Fibroblast of skin of scalp (primary cell): Measurements from ENCODE around the gene SCGB3A2. TPM values are rescaled to one million over a fixed set of nuclear protein-coding genes. Genes with fewer than 3 reads are reported as not detected.

Experiments
- DNase-seq: peaks from one replicate; pipeline ENCODE4 v3.0.0-alpha.2; 2013
- polyA plus RNA-seq, 2 experiments: library from polyadenylated mRNA; unstranded; fragments of 120-200 nt; gene quantifications; one replicate each; pipeline ENCODE4 v1.2.1, GENCODE V29; 2013; ENCODE audit not compliant: insufficient read length in 2 of 2

SCGB3A2 gene
- polyA plus RNA-seq (2013, experiment 1 of 2; ENCODE audit: insufficient read length), result not detected
- not detected for polyA plus RNA-seq (2013, experiment 2 of 2; ENCODE audit: insufficient read length)

GRCh38 chr5:147878066-147878759 lies at the start of gene SCGB3A2:
SCGB3A2 (plus strand) TSS chr5:147878711; CDS start chr5:147878804, 93 bp downstream.
- DNase-seq, result no peak

DNA sequence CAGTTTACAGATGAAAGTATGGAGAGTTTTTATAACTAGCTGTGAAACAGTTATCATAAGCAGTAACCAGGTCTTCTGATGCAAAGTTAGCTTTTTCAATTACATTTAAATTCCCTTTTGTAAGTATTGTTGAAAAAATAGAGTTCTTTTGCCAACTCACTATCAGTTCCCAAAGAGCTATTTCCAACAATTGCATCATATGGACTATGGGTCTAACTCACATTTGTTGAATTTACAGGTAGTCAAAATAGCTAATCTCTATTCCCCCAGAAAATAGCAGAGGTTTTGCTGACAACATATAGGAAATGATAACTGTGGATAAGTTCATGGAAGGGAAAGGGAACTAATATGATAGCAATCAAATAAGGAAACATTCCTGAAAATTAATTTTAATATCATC lies 48.5 kb upstream of the SCGB3A2 start:
- DNase-seq, result no peak

DNA sequence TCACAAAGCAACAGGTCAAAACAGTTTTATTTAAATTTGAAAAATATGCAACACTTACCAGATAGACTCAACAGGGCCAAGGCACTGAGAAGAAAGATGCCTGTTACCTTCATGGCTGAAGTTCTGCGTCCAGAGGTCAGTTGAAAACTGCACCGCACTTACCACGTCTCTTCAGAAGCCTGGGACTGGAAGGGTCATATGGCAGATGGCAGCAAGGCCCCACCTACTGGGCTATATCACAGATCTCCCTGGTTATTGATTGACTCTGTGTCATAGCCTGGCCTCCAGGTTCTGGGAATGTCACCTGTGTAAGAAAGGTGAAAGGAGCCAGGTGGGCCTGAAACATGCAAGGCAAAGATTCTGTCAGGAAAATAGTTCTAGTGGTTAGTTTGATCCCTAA lies 47.0 kb upstream of the SCGB3A2 start, which contains the start of gene SPINK1:
TSS of gene SPINK1 (minus strand) at position 207 of the 400 bp plus-strand sequence. CDS start at position 113, 94 bp downstream.
- DNase-seq, result no peak

DNA sequence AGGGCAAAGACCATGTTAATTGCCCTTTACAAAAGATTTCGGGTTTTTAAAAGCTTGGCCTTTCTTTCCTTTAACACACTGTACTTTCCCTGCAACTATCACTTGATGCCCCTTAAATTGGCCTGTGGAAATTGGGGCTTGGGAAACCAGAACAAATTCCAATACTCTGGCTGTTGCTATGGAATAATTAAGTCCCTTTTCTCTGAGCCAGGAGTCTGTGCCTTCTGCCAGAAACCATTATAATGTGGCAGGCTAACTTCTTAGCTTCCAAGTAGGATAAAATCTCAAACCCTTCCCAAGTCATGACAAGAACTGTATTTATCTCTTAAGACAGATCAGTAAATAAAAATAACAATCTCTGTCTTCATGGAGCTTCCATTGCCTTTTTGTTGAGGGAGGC lies 46.0 kb upstream of the SCGB3A2 start:
- no peak for DNase-seq

DNA sequence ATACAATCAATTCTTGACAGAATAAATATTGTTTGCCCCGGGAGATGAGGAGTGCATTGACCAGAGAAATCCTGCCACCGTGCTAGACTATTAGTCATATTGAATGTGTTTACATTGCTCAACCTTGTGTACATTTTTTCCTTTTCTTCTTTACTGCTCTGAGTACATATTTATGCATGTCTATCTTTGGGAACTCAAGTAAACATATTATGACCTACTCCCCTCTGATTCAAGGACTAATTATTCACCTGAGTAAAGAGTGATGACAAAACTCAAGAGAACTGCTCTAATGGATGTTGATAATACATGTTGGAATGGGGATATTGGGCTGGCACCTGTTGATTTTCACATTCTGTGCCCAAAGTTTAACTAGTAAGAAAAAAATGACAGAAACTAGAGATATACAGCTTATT lies 43.1 kb upstream of the SCGB3A2 start:
- no peak for DNase-seq

DNA sequence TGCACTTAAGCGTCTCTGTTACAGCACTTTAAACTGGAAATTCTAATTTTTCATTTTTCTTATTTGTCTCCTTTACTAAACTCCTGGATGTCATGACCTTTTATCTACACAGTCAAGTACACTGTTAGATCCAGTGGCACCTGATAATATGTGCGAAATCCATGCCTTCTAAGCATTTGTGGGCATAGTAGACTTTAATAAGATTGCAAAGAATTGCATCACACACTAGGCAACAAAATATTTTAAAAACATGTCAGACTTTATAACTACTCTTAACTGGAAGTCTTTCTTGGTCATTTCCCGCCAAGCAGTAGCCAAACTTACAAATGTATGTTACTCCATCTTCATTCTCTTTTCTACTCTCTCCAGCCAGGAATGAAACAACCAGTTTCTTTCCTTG lies 42.1 kb upstream of the SCGB3A2 start:
- no peak for DNase-seq

DNA sequence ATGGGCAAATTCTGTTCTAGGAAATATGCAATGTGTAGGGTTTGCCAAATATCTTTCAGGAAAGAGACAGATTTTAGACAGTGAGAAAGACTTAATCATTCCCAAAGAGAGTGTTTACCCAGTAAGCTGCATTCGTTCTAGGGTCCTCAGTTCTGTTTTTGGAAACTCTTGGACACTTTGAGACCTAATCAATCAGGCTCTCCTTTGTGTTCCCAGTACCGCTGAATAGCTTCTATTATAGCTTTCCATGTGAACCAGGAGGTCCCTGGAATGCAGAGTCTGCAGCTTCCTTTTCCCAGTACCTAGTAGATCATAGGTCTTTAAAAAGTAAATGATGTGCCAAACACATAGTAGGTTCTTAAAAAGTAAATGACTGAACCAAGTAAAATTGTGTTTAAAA lies 35.6 kb upstream of the SCGB3A2 start:
- DNase-seq, result no peak

DNA sequence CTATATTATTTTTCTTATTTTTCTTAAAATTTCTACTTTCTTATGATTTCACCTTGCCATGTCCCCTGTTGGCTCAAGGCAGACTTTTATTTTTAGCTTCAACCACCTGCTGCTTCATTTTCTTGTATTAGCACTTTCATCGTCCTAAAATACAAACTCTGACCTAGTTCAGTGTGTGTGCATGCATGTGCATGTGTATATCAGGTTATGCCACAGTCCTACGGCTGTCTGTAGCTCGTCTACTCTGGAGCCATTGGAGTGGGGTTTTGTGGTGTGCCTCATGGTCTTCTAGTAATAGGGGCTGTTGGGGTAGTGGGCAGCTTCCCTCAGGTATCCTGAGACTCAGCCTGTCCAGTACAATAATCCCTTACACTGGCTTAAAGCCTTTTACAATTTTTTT lies 33.7 kb upstream of the SCGB3A2 start:
- DNase-seq, result no peak

GRCh38 chr5:147845618-147846017 lies 32.9 kb upstream of the SCGB3A2 start:
- no peak for DNase-seq

DNA sequence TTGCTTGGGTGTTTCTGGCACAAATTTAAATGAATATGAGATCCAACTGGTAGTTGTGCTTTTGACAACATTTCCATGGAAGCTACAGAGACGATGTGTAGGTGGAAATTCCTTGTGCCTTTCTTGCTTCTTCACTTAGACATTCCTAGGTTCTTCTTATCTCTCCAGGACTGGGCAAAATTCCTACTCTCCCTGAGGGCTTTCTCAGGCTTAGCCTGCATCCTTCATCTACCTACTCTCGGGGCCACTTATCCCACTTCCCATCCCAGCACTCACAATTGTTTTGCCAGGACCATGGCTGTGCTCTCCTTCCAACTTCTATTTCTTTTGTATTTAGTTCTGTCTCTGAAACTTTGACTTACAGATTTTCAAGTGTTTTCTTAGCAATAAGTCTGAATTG lies 29.3 kb upstream of the SCGB3A2 start:
- no peak for DNase-seq

DNA sequence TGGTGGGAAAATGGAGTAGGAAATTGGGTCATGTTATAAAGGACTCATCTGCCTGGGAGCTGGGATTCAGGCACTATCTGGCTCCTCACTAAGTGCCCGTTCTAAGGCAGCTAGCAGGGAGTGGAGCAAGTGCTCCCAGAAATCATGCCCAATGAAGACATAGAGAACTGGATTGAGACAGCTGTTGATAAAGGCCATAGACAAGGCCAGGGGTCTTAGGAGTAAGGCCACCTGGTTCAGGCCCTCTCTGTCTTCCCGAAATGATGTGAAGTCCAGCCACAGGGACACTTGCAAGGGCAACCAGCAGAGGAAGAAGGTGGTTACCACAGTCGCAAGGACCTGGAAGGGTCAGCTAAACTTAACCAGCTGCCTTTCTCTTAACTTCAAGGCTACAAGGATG lies 26.9 kb upstream of the SCGB3A2 start:
- no peak for DNase-seq

GRCh38 chr5:147852365-147852764 lies 26.1 kb upstream of the SCGB3A2 start:
- no peak for DNase-seq

DNA sequence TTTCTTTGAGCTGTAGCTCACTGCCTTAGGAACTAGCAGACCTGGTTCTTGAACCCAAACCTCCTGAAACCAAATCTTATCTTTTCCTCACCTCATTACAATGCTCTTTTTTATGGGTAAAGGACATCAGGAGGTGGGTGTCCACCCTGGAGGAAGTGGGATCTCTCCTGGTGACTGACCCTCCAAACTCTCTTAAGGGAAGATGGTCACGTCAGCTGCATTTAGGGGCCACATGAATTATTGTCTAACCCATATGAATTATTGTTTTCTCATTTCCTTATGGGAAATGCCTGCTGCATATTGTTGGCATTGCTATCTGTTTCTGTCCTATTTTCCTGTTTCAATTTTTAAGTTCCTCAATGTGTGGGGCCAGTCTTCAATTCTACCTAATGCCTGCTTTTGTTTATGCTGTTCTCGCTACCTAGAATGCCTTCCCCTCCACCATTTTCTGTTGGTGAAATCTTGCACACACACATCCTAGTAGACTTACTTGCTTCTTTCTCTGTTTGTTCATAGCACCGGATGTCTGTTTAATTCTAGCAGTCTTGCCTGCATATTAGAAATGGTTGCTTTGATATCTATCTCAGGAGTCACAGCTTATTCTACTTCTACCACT lies 25.0 kb upstream of the SCGB3A2 start:
- no peak for DNase-seq

DNA sequence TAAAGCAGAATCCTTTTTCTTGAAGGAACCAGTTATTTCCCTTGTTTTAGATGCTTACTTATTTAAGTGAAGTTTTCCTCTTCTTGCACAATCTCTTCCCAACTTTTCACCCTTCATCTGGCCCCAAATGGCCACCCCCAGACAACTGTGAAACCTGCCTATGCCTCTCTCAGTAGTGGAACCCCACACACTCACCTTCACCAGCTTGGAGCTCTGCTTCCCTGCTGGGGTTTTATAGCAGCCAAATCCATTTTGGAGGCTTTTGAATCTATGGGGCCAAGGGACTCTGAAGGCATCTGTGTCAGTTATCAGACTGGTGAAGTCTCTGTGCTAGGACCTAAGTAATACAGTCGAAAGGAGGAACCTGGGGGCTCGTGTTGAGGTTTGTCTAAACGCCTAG lies 24.2 kb upstream of the SCGB3A2 start:
- no peak for DNase-seq

GRCh38 chr5:147854894-147855773 lies 23.4 kb upstream of the SCGB3A2 start:
- DNase-seq, result no peak

DNA sequence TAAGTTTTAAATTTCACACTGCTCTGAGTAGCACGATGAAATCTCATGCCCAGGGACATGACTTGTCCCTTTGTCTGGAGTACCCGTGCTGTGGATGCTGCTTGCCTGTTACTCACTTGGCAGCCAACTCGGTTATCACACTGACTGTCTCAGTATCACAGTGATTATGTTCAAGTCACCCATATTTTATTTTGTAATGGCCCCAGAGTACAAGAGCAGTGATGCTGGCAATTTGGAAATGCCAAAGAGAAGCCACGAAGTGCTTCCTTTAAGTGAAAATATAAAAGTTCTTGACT lies 22.8 kb upstream of the SCGB3A2 start:
- no peak for DNase-seq

GRCh38 chr5:147856801-147857200 lies 21.7 kb upstream of the SCGB3A2 start:
- no peak for DNase-seq

GRCh38 chr5:147857302-147858129 lies 21.0 kb upstream of the SCGB3A2 start:
- DNase-seq, result peak; percentile 62

DNA sequence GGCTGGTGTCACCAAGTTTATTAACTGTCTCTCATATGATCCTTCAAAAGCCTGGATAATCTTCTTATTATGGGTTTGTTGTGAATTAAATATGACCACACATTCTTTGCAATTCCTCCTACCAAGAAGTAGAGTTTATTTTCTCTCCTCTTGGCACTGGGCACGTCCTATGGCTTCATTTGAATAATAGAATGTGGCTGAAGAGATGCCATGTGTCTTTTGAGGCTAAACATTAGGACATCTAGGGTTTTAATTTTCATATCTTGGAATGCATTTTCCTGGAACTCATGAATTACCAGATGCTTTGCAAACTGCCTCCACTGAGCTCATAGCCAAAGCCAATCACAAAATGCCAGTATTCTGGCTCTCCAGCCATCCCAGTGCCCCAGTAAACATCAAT lies 19.9 kb upstream of the SCGB3A2 start:
- no peak for DNase-seq

- DNase-seq, result no peak
These were observed 18.4 kb upstream of the SCGB3A2 start for GRCh38 chr5:147859962-147860640.

DNA sequence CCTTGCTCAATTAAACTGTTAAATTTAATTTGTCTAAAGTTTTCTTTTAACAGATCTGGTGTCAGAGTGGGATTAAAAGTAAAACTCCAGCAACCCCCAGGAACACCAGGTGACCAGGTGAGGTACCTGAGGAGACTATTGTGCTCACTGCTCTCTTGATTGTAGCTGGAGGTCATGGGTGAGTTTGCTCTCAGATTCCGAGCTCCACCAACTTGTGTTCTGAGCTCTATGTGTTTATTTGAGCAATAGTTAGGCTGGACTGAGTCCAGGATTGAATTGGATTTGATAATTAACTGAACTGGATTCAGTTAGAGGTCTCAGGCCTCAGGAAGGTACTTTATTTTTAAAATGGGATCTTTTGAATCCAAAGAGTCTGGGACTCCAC lies 17.9 kb upstream of the SCGB3A2 start:
- DNase-seq, result no peak
